ENCODE data around the gene SAC3D1.

The SAC3D1 gene

GRCh38 chr11:65060913-65061408 is 20.0 kb downstream of the SAC3D1 start:
- no peak for DNase-seq

GRCh38 chr11:65063532-65063931 is 22.5 kb downstream of the SAC3D1 start:
- DNase-seq: no peak

- no peak for DNase-seq
These were observed 23.8 kb downstream of the SAC3D1 start for GRCh38 chr11:65064847-65065240.

GRCh38 chr11:65065851-65066250 is 24.8 kb downstream of the SAC3D1 start:
- no peak for DNase-seq

GRCh38 chr11:65066315-65066714 is 25.3 kb downstream of the SAC3D1 start:
- no peak for DNase-seq

- DNase-seq: no peak
These were observed 25.8 kb downstream of the SAC3D1 start for GRCh38 chr11:65066805-65067291.

- DNase-seq: no peak
These were observed 26.4 kb downstream of the SAC3D1 start for GRCh38 chr11:65067446-65067845.

- no peak for DNase-seq
These were observed 28.2 kb downstream of the SAC3D1 start for GRCh38 chr11:65069217-65069616.

- no peak for DNase-seq
These were observed 31.1 kb downstream of the SAC3D1 start for GRCh38 chr11:65071907-65072630.

GRCh38 chr11:65072631-65072966 is 31.6 kb downstream of the SAC3D1 start:
- no peak for DNase-seq

- no peak for DNase-seq
These were observed 36.4 kb downstream of the SAC3D1 start for GRCh38 chr11:65077451-65077850.

- peak; percentile 76 for DNase-seq
These were observed 37.1 kb downstream of the SAC3D1 start for GRCh38 chr11:65078151-65078550.

GRCh38 chr11:65078786-65079342 is 37.9 kb downstream of the SAC3D1 start:
- no peak for DNase-seq

GRCh38 chr11:65083134-65083833 is 42.3 kb downstream of the SAC3D1 start:
- DNase-seq: peak; percentile 17

- peak; percentile 96 for DNase-seq
These were observed 43.0 kb downstream of the SAC3D1 start, which contains the start of the genes CDCA5 and ZFPL1 for GRCh38 chr11:65083834-65084597. Gene CDCA5, minus strand, starts transcription at chr11:65084040. Its CDS starts 62 bp downstream, at chr11:65083978. Gene ZFPL1, plus strand, starts transcription at chr11:65084222. Its CDS starts 477 bp downstream, at chr11:65084699.

- no peak for DNase-seq
These were observed 43.8 kb downstream of the SAC3D1 start for GRCh38 chr11:65084598-65085375.

GRCh38 chr11:65085446-65085845 is 44.4 kb downstream of the SAC3D1 start:
- DNase-seq: no peak

GRCh38 chr11:65086809-65087208 is 45.8 kb downstream of the SAC3D1 start:
- no peak for DNase-seq

GRCh38 chr11:65087216-65087615 is 46.2 kb downstream of the SAC3D1 start:
- DNase-seq: no peak

- DNase-seq: no peak
These were observed 46.8 kb downstream of the SAC3D1 start for GRCh38 chr11:65087827-65088226.

- no peak for DNase-seq
These were observed 48.6 kb downstream of the SAC3D1 start for GRCh38 chr11:65089621-65090020.

- no peak for DNase-seq
These were observed 49.6 kb downstream of the SAC3D1 start for GRCh38 chr11:65090628-65091027.
